Activated T-helper 2 cell treated with anti-CD3 and anti-CD28 coated beads, Interferon-gamma antibody, Interleukin-2, Interleukin-4, amounts not matched to agents 10 μg/mL and 5 μg/mL and 100 μg/mL, durations not matched to agents 14 hours and 24 hours and 36 hours (primary cell): ENCODE measurements around the gene CAMK1D. TPM values are rescaled to one million over a fixed set of nuclear protein-coding genes. Genes with fewer than 3 reads are reported as not detected.

Experiments used
- DNase-seq: peaks from one replicate; pipeline ENCODE4 v3.0.0; 2021; ENCODE audit warnings: low spot score
- H3K27ac Mint-ChIP-seq: one replicate; pipeline ENCODE4 v1.8.0; 2021; ENCODE audit warnings: mixed read lengths
- H3K27me3 Mint-ChIP-seq: one replicate; pipeline ENCODE4 v1.8.0; 2021; ENCODE audit warnings: low read depth, mixed read lengths
- H3K36me3 Mint-ChIP-seq: one replicate; pipeline ENCODE4 v1.8.0; 2021; ENCODE audit warnings: low read depth, mixed read lengths
- H3K4me1 Mint-ChIP-seq: one replicate; pipeline ENCODE4 v1.8.0; 2021; ENCODE audit warnings: low read depth, mixed read lengths
- H3K4me3 Mint-ChIP-seq: one replicate; pipeline ENCODE4 v1.8.0; 2021; ENCODE audit warnings: low read depth, mild to moderate bottlenecking, moderate library complexity, mixed read lengths
- H3K9me3 Mint-ChIP-seq: one replicate; pipeline ENCODE4 v1.8.0; 2021; ENCODE audit warnings: mixed read lengths
- intact Hi-C: fragments of 100-400 bp; cut with micrococcal nuclease; formaldehyde crosslinking; loops from one replicate; pipeline ENCODE4 v1.15.1; 2023
- total RNA-seq: library from RNA; stranded (reverse); gene quantifications from 2 replicates; pipeline ENCODE4 v1.2.3, GENCODE V29; 2022

Gene CAMK1D
- total RNA-seq, 1 donor from 2014 or later, result 5.7 TPM

DNA sequence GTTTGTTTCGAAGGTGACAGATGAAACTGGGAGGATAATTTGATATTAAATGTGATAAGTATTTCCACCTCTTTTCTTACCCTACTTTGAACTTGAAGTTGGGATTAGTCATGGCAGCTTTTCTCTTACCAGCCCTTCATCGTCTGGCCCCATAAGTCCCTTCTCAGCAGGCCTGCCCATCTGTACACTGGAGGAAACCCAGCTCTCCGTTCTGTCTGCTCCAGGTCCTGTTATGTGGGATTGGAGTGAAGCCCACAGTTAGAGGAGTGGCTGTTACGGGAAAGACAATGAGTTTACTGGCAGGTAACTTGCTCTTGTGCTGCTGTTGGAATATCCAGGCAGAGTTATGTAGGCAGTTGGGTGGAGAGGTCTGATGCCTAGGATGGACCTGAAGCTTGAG, 127.3 kb downstream of the CAMK1D start:
- no peak for DNase-seq
- H3K27me3 Mint-ChIP-seq, result no peaks in the 10 kb centered on the region
- intact Hi-C loops, result no loop called here
- H3K36me3 Mint-ChIP-seq, result no peaks in the 10 kb centered on the region
- peaks cover 3% of the 10 kb centered on the region for H3K4me1 Mint-ChIP-seq
- H3K27ac Mint-ChIP-seq, result no peak overlapping the region
- H3K4me3 Mint-ChIP-seq, result no peak overlapping the region
- H3K9me3 Mint-ChIP-seq, result no peaks in the 10 kb centered on the region

DNA sequence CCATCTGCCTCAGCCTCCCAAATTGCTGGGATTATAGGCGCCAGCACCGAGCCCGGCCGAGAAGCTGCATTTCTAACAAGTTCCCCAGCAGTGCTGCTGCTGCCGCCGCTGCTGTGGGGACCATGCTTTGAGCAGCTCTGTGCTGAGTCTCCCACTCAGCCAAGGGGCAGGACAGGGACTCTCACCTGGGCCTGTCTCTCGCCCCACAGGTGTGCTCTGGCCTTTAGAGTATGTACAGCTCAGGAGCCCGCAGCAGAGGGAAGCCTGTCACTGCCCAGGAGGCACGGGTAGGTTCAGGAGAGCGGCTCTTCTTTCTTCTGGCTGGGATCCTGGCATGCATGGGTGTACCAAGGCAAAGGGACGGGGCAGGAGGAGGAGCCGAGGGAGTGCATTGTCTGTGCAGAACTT, 130.1 kb downstream of the CAMK1D start:
- Mint-ChIP-seq H3K4me1 (no peaks in the 10 kb centered on the region), H3K9me3 (no peaks in the 10 kb centered on the region), H3K4me3 (no peak overlapping the region), H3K27me3 (no peaks in the 10 kb centered on the region), H3K27ac (no peak overlapping the region), H3K36me3 (no peaks in the 10 kb centered on the region)
- intact Hi-C loops, result no loop called here
- DNase-seq, result no peak

DNA sequence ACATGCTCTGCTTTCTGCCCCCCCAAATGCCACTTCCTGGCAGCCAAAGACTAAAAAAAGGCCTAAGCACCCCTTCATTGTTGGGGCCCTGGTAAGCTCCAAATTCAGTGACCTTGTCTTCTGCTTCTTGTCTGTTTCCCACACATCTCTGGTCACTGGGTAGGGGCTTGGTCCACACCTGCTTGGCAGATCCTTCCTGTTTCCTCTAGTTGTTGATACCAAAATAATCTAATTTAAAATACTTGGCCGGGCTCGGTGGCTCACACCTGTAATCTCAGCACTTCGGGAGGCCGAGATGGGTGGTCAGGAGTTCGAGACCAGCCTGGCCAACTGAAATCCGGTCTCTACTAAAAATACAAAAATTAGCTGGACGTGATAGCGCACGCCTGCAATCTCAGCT, 130.6 kb downstream of the CAMK1D start:
- Mint-ChIP-seq H3K27me3 (no peaks in the 10 kb centered on the region), H3K36me3 (no peaks in the 10 kb centered on the region), H3K4me3 (no peak overlapping the region), H3K9me3 (no peaks in the 10 kb centered on the region), H3K4me1 (peaks cover 2% of the 10 kb centered on the region), H3K27ac (no peak overlapping the region)
- no peak for DNase-seq
- intact Hi-C loops, result loop anchor here (10.0 kb wide), 1 partner anchor 215 kb away; no protein-coding TSS in a partner anchor

DNA sequence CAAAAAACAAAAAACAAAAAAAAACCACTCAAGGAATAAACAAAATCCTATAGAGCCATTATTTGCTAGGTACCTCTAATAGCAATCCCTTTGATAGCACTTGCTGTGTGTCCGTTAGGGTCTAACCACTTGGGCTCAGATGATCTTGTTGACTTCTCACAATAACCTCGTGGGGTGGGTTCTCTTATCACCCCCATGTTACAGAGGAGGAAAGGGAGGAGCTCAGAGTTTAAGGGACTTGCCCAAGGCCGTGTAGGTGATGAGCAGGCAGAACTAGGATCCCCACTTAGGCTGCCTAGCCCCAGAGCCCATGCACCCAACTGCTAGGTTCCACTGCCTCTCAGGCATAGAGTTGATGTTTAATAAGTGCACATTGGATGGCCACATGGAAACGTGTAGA, 131.1 kb downstream of the CAMK1D start:
- Mint-ChIP-seq H3K4me1 (peaks cover 7% of the 10 kb centered on the region), H3K9me3 (no peaks in the 10 kb centered on the region), H3K4me3 (no peak overlapping the region), H3K27me3 (no peaks in the 10 kb centered on the region), H3K27ac (no peak overlapping the region), H3K36me3 (no peaks in the 10 kb centered on the region)
- no peak for DNase-seq
- intact Hi-C loops, result loop anchor here (10.0 kb wide), 1 partner anchor 216 kb away; no protein-coding TSS in a partner anchor

DNA sequence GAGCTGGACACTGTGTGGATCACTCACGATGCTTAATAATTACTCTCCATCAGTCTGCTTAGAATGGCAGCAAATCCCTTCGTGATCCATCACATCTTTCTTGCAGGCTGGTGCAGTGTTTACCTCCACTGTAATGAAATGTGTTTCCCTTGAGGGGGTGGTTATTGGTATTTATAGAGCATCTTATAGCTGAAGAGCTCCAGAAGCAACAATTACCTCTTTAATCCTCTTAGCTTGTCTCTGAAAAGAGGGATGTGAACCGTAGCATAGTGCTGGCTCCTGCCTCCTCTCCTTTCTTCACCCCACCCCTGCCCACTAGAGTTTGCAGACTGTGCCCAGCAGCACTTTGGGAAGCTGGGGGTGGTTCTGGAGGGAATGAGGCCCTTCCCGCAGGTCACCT, 132.6 kb downstream of the CAMK1D start:
- intact Hi-C loops, result loop anchor here (10.0 kb wide), 1 partner anchor 217 kb away; no protein-coding TSS in a partner anchor
- Mint-ChIP-seq H3K27me3 (no peaks in the 10 kb centered on the region), H3K36me3 (no peaks in the 10 kb centered on the region), H3K4me1 (peaks cover 11% of the 10 kb centered on the region), H3K27ac (no peak overlapping the region), H3K4me3 (no peak overlapping the region), H3K9me3 (no peaks in the 10 kb centered on the region)
- DNase-seq, result no peak

DNA sequence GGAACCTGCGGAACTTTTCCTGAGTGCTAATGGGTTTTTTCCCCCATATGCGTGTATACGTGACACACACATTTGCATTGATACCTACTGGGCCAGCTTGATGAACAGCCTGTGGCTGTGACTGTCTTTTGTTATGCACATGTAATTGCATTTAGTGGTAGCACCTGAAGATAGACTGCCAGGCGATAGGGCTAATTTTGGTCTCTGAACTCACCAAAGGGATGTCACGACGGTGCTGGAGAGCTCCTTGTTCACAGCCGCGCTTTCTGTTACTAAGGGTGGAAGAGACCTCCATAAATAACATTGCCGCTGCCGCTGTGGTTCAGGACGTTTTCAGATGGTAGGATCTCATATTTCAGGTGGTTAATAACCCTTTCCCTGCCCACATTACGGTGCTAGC, 133.2 kb downstream of the CAMK1D start:
- peaks cover 11% of the 10 kb centered on the region for H3K4me1 Mint-ChIP-seq
- no peaks in the 10 kb centered on the region for H3K9me3 Mint-ChIP-seq
- H3K27me3 Mint-ChIP-seq, result no peaks in the 10 kb centered on the region
- H3K4me3 Mint-ChIP-seq, result no peak overlapping the region
- DNase-seq, result no peak
- no peaks in the 10 kb centered on the region for H3K36me3 Mint-ChIP-seq
- intact Hi-C loops, result loop anchor here (10.0 kb wide), 1 partner anchor 218 kb away; no protein-coding TSS in a partner anchor
- no peak overlapping the region for H3K27ac Mint-ChIP-seq

DNA sequence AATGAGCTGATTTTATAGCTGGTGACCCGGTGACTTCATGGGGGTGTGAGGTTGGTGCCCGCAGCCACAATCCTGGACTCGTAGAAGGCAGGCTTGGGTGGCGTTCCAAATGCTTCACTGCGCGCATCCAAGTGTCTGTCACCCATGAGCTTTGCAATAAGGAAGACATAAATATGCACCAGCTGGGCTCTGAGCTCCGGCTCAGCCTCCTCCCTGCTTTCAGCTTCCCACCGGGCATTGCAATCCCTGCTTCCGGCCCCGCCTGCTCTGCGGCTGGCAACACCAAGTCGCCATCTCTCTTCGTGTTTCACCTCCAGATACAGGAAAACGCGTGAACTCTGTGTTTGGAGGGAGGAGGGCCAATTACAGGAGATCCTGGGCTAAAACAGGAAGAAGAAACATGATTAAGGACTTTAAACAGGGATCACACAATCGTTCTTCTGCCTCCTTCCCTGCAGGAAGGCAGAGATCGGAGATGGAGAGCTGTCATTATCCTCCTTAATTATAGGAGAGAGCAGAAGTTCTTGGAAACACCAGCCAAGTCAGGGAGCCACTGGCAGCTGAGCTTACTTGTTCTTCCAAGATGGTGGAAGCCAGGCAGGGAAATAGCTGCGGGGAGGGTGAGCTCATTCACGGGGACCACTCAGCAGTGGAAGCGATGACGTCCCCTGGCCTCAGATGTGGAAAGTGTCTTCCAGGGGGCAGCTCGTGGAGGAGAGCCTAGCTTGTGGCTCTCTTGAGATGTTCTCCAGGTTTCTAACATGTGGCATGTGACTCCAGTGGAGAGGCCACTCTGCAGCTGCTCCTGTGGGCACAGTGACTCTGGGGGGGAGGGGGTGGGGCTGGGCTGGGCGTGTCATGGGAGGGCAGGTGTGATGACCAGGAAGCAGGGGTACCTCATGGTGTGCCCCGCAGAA, 134.9 kb downstream of the CAMK1D start:
- peaks cover 11% of the 10 kb centered on the region for H3K4me1 Mint-ChIP-seq
- H3K9me3 Mint-ChIP-seq, result no peaks in the 10 kb centered on the region
- no peak overlapping the region for H3K4me3 Mint-ChIP-seq
- no peak for DNase-seq
- intact Hi-C loops, result loop anchor here (10.0 kb wide), 1 partner anchor 219 kb away; no protein-coding TSS in a partner anchor
- H3K27me3 Mint-ChIP-seq, result no peaks in the 10 kb centered on the region
- no peaks in the 10 kb centered on the region for H3K36me3 Mint-ChIP-seq
- H3K27ac Mint-ChIP-seq, result no peak overlapping the region

DNA sequence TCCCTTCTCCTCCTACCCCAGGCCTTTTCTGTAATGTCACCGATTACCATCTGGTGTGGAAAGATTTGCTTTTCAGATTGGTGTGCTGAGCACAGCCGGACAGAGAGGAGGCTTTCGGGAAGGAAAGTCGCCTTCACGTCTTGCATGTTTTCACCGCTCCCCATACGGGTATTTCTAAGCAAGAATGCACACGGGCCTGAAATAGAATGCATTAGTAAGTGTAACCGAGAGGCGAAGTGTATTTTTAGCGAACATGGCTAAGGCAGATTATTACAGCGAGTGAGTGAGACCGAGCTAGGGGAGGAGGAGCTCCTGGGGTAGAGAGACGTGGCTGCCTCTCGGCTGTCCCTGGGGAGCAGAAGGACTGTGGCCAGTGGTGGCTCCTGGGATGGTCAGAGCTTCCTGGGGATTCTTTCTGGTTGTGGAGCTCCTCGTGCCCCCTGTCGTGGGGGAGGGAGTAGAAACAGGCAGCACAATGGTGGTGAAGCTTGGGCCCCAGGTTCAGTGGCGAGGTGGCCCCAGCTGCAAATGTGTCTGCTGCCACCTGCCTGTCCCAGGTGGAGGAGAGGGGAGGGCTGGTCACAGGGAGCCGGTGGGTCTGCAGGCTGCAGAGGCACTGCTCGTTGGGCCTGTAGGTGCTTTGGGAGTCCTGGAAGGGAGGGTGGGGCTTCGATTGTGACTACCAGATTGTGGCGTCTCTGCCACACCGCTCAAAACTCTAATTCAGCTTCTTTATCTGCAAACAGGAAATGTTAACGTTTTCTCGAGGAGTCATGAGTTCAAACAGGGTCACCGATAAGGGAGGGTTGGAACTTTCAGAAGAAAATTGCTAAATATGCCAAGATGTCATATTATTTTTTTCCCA, 135.8 kb downstream of the CAMK1D start:
- Mint-ChIP-seq H3K4me3 (no peak overlapping the region), H3K4me1 (peaks cover 11% of the 10 kb centered on the region), H3K27ac (no peak overlapping the region), H3K9me3 (no peaks in the 10 kb centered on the region), H3K36me3 (no peaks in the 10 kb centered on the region), H3K27me3 (no peaks in the 10 kb centered on the region)
- no peak for DNase-seq
- intact Hi-C loops, result loop anchor here (10.0 kb wide), 1 partner anchor 220 kb away; no protein-coding TSS in a partner anchor

DNA sequence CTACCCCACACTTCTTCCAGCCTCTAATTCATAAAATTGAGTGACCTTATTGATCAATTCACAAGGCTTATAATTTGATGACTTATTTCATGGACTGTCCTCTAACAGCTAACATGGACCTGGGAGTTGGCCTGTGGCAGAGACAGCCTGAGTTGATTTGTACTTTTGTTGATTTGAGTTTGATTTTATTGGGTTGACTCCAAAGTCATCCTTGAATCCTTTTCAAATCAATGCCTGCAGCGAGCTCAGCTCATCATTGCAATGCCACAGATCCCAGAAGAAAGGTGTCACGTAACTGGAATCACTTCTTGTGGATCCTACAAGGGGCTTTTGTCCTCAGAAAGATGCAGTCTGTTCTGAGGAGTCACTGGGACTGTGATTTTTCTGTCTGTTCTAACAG, 138.0 kb downstream of the CAMK1D start:
- H3K27ac Mint-ChIP-seq, result no peak overlapping the region
- no peaks in the 10 kb centered on the region for H3K36me3 Mint-ChIP-seq
- H3K9me3 Mint-ChIP-seq, result no peaks in the 10 kb centered on the region
- no peak overlapping the region for H3K4me3 Mint-ChIP-seq
- intact Hi-C loops, result loop anchor here (10.0 kb wide), 1 partner anchor 223 kb away; no protein-coding TSS in a partner anchor
- DNase-seq, result no peak
- H3K27me3 Mint-ChIP-seq, result no peaks in the 10 kb centered on the region
- H3K4me1 Mint-ChIP-seq, result peaks cover 11% of the 10 kb centered on the region

DNA sequence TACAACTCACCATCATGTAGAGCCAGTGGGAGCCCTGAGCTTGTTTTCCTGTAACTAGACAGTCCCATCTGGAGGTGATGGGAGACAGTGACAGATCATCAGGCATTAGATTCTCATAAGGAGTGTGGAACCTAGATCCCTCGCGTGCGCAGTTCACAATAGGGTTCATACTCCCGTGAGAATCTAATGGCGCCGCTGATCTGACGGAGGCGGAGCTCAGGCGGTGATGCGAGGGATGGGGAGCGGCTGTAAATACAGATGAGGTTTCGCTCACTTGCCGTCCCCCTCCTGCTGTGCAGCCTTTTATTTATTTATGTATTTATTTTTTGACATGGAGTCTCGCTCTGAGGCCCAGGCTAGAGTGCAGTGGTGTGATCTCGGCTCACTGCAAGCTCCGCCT, 139.3 kb downstream of the CAMK1D start:
- Mint-ChIP-seq H3K4me1 (peaks cover 11% of the 10 kb centered on the region), H3K36me3 (no peaks in the 10 kb centered on the region), H3K9me3 (no peaks in the 10 kb centered on the region), H3K27me3 (no peaks in the 10 kb centered on the region), H3K27ac (no peak overlapping the region), H3K4me3 (no peak overlapping the region)
- intact Hi-C loops, result loop anchor here (10.0 kb wide), 1 partner anchor 224 kb away; no protein-coding TSS in a partner anchor
- no peak for DNase-seq

DNA sequence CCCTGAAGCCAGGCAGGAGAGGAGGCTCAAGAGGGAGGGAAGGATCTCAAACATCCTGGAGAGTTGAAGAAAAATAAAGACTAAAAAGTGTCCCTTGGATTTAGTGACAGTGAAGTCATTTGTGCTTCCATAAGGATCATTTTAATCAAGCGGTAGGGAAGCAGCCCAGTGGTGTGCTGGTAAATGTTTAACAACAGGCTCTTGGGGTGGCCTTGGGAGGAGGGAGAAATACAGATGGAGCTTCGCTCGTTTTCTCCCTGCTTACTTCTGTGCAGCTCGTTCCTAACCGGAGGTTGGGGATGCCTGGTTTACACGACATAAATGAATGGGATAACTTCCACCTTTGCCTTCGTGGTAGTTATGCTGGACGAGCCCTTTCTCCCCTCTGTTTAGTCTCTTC, 140.0 kb downstream of the CAMK1D start:
- H3K4me3 Mint-ChIP-seq, result no peak overlapping the region
- no peaks in the 10 kb centered on the region for H3K9me3 Mint-ChIP-seq
- no peak overlapping the region for H3K27ac Mint-ChIP-seq
- H3K4me1 Mint-ChIP-seq, result peaks cover 11% of the 10 kb centered on the region
- no peaks in the 10 kb centered on the region for H3K36me3 Mint-ChIP-seq
- no peaks in the 10 kb centered on the region for H3K27me3 Mint-ChIP-seq
- no peak for DNase-seq
- intact Hi-C loops, result loop anchor here (10.0 kb wide), 1 partner anchor 225 kb away; no protein-coding TSS in a partner anchor

DNA sequence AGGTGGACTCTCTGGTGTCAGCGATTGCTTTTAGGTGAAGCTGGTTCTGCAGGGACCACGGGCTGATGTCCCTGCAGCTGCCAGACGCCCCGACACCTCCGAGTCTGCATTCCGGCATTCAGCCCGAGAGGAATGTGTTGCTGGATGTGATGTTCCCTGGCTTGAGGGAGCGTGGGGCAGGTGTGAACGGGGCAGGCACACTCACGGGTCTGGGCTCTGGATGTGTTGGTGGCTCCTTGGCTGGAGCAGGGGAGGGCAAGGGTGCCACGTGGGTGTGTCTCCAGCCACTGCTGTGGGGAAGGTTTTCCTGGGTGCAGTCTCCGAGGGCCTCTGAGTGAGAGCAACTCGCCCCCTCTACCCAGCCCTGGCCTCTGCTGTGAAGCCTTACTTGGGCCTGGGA, 140.5 kb downstream of the CAMK1D start:
- intact Hi-C loops, result loop anchor here (10.0 kb wide), 1 partner anchor 225 kb away; no protein-coding TSS in a partner anchor
- peaks cover 10% of the 10 kb centered on the region for H3K4me1 Mint-ChIP-seq
- no peak for DNase-seq
- no peaks in the 10 kb centered on the region for H3K9me3 Mint-ChIP-seq
- H3K4me3 Mint-ChIP-seq, result no peak overlapping the region
- no peak overlapping the region for H3K27ac Mint-ChIP-seq
- H3K27me3 Mint-ChIP-seq, result no peaks in the 10 kb centered on the region
- no peaks in the 10 kb centered on the region for H3K36me3 Mint-ChIP-seq
